Right atrium auricular region (tissue), 2 donors: ENCODE measurements around the gene MAGI2. TPM values are rescaled to one million over a fixed set of nuclear protein-coding genes. Genes with fewer than 3 reads are reported as not detected.

Experiments used
- DNase-seq: peaks from one replicate; pipeline ENCODE4 v3.0.0-alpha.2; 2019; ENCODE audit warnings: low spot score
- H3K27ac ChIP-seq, 2 donors: fragments of 200-600 bp; sonication (generic); 1 replicate in 1 of 2; 2 replicates in 1 of 2; pipeline ENCODE4 v1.5.1; 2016 to 2019
- H3K27me3 ChIP-seq, 2 donors: fragments of 200-600 bp; sonication (generic); one replicate each; pipeline versions ENCODE4 v1.5.1 to v1.6.0; 2017 to 2019
- H3K36me3 ChIP-seq: fragments of 200-600 bp; sonication (generic); one replicate; pipeline ENCODE4 v1.5.1; 2016
- H3K4me1 ChIP-seq, 2 donors: fragments of 200-600 bp; sonication (generic); one replicate each; pipeline versions ENCODE4 v1.5.1 to v1.6.0; 2017 to 2019
- H3K4me3 ChIP-seq, 2 donors: fragments of 200-600 bp; sonication (generic); 1 replicate in 1 of 2; 2 replicates in 1 of 2; pipeline ENCODE4 v1.5.1; 2017 to 2019; ENCODE audit warnings: mild to moderate bottlenecking in 1 of 2, moderate library complexity in 1 of 2
- H3K9me3 ChIP-seq, 2 donors: fragments of 200-600 bp; sonication (generic); one replicate each; pipeline ENCODE4 v1.5.1; 2019
- CTCF ChIP-seq, 2 donors: fragments of 200-600 bp; sonication (generic); IDR thresholded peaks; one replicate each; pipeline ENCODE4 v1.5.1; 2019; ENCODE audit warnings: antibody characterized with exemption in 2 of 2
- total RNA-seq, 2 donors: library from RNA; depleted of rRNA; stranded (reverse); fragments of >200 nt; gene quantifications; one replicate each; pipeline ENCODE4 v1.1.0, GENCODE V29; 2016

MAGI2 gene
- total RNA-seq, 2 donors from 2014 or later = 5.9 to 6.0 TPM

- TF ChIP-seq CTCF (IDR thresholded peaks at IDR 0.05) = no peak
- Histone ChIP-seq H3K27ac (no peak overlapping the region), H3K4me3 (no peak overlapping the region), H3K4me1 (peaks cover 0 to 3% of the 10 kb centered on the region in 2 donors), H3K27me3 (no peaks in the 10 kb centered on the region), H3K9me3 (no peaks in the 10 kb centered on the region), H3K36me3 (no peaks in the 10 kb centered on the region)
- no peak for DNase-seq
Observed at GRCh38 chr7:79353720-79354468, 99.6 kb downstream of the MAGI2 start.

GRCh38 chr7:79352323-79352722 is 101.1 kb downstream of the MAGI2 start:
- Histone ChIP-seq H3K36me3 (no peaks in the 10 kb centered on the region), H3K9me3 (no peaks in the 10 kb centered on the region), H3K4me1 (peaks cover 0 to 3% of the 10 kb centered on the region in 2 donors), H3K27ac (no peak overlapping the region), H3K4me3 (no peak overlapping the region), H3K27me3 (no peaks in the 10 kb centered on the region)
- no peak for DNase-seq
- TF ChIP-seq CTCF (IDR thresholded peaks at IDR 0.05) = no peak

GRCh38 chr7:79347351-79347750 is 106.1 kb downstream of the MAGI2 start:
- DNase-seq = no peak
- no peaks in the 10 kb centered on the region for H3K27me3 ChIP-seq
- H3K4me3 ChIP-seq = no peak overlapping the region
- H3K27ac ChIP-seq = no peak overlapping the region
- H3K4me1 ChIP-seq = peaks cover 0 to 1% of the 10 kb centered on the region in 2 donors
- H3K9me3 ChIP-seq = no peaks in the 10 kb centered on the region
- no peaks in the 10 kb centered on the region for H3K36me3 ChIP-seq
- no peak for TF ChIP-seq CTCF (IDR thresholded peaks at IDR 0.05)

GRCh38 chr7:79341902-79342301 is 111.6 kb downstream of the MAGI2 start:
- Histone ChIP-seq H3K27ac (no peak overlapping the region), H3K4me1 (no peaks in the 10 kb centered on the region), H3K27me3 (no peaks in the 10 kb centered on the region), H3K36me3 (no peaks in the 10 kb centered on the region), H3K9me3 (no peaks in the 10 kb centered on the region), H3K4me3 (no peak overlapping the region)
- no peak for DNase-seq
- no peak for TF ChIP-seq CTCF (IDR thresholded peaks at IDR 0.05)

GRCh38 chr7:79340212-79340611 is 113.3 kb downstream of the MAGI2 start:
- Histone ChIP-seq H3K27me3 (no peaks in the 10 kb centered on the region), H3K36me3 (no peaks in the 10 kb centered on the region), H3K9me3 (no peaks in the 10 kb centered on the region), H3K4me3 (no peak overlapping the region), H3K27ac (no peak overlapping the region), H3K4me1 (no peaks in the 10 kb centered on the region)
- TF ChIP-seq CTCF (IDR thresholded peaks at IDR 0.05) = no peak
- no peak for DNase-seq
